ENCODE measurements around the gene GSTO1. TPM values are rescaled to one million over a fixed set of nuclear protein-coding genes. Genes with fewer than 3 reads are reported as not detected.
A peak's percentile ranks its signal among the peaks of the same experiment; 100 is the strongest.

Gene GSTO1
- total and polyA plus RNA-seq, 9 of the 15 experiments (the other 6 are each of a cell fraction or from before 2014, with no cell fraction given), result 136 to 592 (median 237) TPM

DNA sequence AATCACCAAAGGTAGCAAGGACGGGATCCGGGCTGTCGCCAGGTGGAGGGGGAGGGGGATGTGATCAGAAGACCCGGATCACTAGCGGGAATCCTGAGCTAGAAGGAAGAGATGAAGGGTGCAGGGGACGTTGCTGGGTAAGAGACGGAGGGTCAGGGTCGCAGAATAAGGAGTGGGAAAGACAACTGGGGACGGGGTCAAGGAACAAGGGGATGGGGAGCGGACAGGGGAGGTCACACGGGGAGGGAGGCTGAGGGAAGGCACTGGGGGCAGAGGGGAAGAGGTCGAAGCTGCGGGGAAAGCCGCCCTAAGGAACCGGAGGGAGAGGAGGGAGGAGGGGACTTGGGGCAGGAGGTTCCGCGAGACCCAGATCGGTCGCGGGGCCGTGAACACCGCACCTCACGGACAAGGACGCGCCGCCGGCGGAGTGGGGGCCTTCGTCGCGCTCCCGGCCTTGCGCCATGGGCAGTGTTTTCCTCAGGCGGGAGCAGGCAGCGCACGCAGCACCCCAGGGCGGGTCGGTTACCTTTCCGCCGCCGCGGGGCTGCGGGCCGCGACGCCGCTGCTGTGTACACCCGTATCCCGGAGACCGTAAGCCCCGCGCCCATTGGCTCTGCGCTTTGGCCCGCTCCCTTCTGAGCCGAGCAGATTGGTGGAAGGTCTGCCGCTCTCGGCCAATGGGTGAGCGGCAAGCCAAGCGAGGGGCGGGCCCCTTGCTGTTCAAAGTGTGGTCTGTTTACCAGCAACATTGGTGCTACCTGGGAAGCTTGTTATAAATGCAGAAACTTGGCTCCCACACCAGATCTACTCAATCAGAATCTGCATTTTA, 22.7 kb upstream of the GSTO1 start, which contains the start of gene CFAP43 (continued):
- no peak for TF ChIP-seq SAFB (IDR thresholded peaks at IDR 0.05; ENCODE audit: borderline replicate concordance, low read depth, low read length)
- TF ChIP-seq, protein P1, sequence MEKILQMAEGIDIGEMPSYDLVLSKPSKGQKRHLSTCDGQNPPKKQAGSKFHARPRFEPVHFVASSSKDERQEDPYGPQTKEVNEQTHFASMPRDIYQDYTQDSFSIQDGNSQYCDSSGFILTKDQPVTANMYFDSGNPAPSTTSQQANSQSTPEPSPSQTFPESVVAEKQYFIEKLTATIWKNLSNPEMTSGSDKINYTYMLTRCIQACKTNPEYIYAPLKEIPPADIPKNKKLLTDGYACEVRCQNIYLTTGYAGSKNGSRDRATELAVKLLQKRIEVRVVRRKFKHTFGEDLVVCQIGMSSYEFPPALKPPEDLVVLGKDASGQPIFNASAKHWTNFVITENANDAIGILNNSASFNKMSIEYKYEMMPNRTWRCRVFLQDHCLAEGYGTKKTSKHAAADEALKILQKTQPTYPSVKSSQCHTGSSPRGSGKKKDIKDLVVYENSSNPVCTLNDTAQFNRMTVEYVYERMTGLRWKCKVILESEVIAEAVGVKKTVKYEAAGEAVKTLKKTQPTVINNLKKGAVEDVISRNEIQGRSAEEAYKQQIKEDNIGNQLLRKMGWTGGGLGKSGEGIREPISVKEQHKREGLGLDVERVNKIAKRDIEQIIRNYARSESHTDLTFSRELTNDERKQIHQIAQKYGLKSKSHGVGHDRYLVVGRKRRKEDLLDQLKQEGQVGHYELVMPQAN (IDR thresholded peaks at IDR 0.05; ENCODE audit: borderline replicate concordance), result peak; percentile 67
- no peak for TF ChIP-seq SIRT6 (IDR thresholded peaks at IDR 0.05; ENCODE audit: low read depth, low read length)
- TF ChIP-seq, protein P2, sequence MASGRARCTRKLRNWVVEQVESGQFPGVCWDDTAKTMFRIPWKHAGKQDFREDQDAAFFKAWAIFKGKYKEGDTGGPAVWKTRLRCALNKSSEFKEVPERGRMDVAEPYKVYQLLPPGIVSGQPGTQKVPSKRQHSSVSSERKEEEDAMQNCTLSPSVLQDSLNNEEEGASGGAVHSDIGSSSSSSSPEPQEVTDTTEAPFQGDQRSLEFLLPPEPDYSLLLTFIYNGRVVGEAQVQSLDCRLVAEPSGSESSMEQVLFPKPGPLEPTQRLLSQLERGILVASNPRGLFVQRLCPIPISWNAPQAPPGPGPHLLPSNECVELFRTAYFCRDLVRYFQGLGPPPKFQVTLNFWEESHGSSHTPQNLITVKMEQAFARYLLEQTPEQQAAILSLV (tag; IDR thresholded peaks at IDR 0.05), result no peak
- TF ChIP-seq ZNF184 (CRISPR knock-in tag; IDR thresholded peaks at IDR 0.05), result no peak
- no peak for TF ChIP-seq KAT8 (IDR thresholded peaks at IDR 0.05; ENCODE audit: low read depth)
- peak in 1 of 2 experiments; percentile 56; a peak in 2 of 4 replicates for TF ChIP-seq SIN3A (IDR thresholded peaks at IDR 0.05; ENCODE audit: borderline replicate concordance in 2 of 2, control insufficient read depth in 1 of 2, low read depth in 2 of 2, low read length in 2 of 2)
- no peak for TF ChIP-seq POLR3G (IDR thresholded peaks at IDR 0.05; ENCODE audit: extremely low read depth, insufficient read length, insufficient replicate concordance)
- TF ChIP-seq ZNF3 (CRISPR knock-in tag; IDR thresholded peaks at IDR 0.05), result no peak
- TF ChIP-seq ETV6 (IDR thresholded peaks at IDR 0.05; ENCODE audit: borderline replicate concordance in 1 of 2, low read depth in 2 of 2, low read length in 1 of 2), result no peak
- no peak for TF ChIP-seq ETV6 (CRISPR knock-in tag; IDR thresholded peaks at IDR 0.05; ENCODE audit: borderline replicate concordance)
- TF ChIP-seq L3MBTL2 (IDR thresholded peaks at IDR 0.05), result peak; percentile 89
- TF ChIP-seq ARID2 (IDR thresholded peaks at IDR 0.05), result no peak
- TF ChIP-seq NELFE (IDR thresholded peaks at IDR 0.05; ENCODE audit: insufficient read depth, insufficient read length), result no peak
- TF ChIP-seq JUN (IDR thresholded peaks at IDR 0.05; ENCODE audit: borderline replicate concordance, low read depth, low read length), result no peak
- no peak for TF ChIP-seq JUN (CRISPR knock-in tag; IDR thresholded peaks at IDR 0.05; ENCODE audit: borderline replicate concordance)
- TF ChIP-seq, protein P3, sequence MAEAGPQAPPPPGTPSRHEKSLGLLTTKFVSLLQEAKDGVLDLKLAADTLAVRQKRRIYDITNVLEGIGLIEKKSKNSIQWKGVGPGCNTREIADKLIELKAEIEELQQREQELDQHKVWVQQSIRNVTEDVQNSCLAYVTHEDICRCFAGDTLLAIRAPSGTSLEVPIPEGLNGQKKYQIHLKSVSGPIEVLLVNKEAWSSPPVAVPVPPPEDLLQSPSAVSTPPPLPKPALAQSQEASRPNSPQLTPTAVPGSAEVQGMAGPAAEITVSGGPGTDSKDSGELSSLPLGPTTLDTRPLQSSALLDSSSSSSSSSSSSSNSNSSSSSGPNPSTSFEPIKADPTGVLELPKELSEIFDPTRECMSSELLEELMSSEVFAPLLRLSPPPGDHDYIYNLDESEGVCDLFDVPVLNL (CRISPR knock-in tag; IDR thresholded peaks at IDR 0.05; ENCODE audit: low read depth), result no peak
- no peak for TF ChIP-seq KLF16 (IDR thresholded peaks at IDR 0.05)
- TF ChIP-seq, protein P4, sequence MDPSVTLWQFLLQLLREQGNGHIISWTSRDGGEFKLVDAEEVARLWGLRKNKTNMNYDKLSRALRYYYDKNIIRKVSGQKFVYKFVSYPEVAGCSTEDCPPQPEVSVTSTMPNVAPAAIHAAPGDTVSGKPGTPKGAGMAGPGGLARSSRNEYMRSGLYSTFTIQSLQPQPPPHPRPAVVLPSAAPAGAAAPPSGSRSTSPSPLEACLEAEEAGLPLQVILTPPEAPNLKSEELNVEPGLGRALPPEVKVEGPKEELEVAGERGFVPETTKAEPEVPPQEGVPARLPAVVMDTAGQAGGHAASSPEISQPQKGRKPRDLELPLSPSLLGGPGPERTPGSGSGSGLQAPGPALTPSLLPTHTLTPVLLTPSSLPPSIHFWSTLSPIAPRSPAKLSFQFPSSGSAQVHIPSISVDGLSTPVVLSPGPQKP (CRISPR knock-in tag; IDR thresholded peaks at IDR 0.05), result no peak
- no peak for TF ChIP-seq HNRNPUL1 (IDR thresholded peaks at IDR 0.05; ENCODE audit: low read length)
- TF ChIP-seq BACH1 (tag; IDR thresholded peaks at IDR 0.05), result no peak
- peak; percentile 77 for TF ChIP-seq RBFOX2 (IDR thresholded peaks at IDR 0.05; ENCODE audit: low read depth, low read length)
- TF ChIP-seq STAT5B (CRISPR knock-in tag; IDR thresholded peaks at IDR 0.05), result no peak
- TF ChIP-seq DNMT1 (IDR thresholded peaks at IDR 0.05), result no peak
